Lung microvascular endothelial cell (primary cell): Measurements from ENCODE around the gene POC1A. TPM values are rescaled to one million over a fixed set of nuclear protein-coding genes. Genes with fewer than 3 reads are reported as not detected.

Source experiments
- DNase-seq, 2 donors: peaks; one replicate each; pipeline versions ENCODE4 v3.0.0 to v3.0.0-alpha.2; 2010; ENCODE audit warnings: low read depth in 2 of 2
- total RNA-seq: library from RNA; depleted of rRNA; stranded (reverse); fragments of >200 nt; gene quantifications from 2 replicates; pipeline ENCODE4 v1.2.1, GENCODE V29; 2014

The POC1A gene
- total RNA-seq, 1 donor from 2014 or later, result 4.0 TPM

GRCh38 chr3:52106951-52107611, 47.1 kb downstream of the POC1A start:
- no peak for DNase-seq

GRCh38 chr3:52104684-52105640, 49.3 kb downstream of the POC1A start:
- no peak for DNase-seq

- DNase-seq, result no peak
Observed at GRCh38 chr3:52102934-52103333, 51.3 kb downstream of the POC1A start.

GRCh38 chr3:52099001-52099401, 55.2 kb downstream of the POC1A start:
- no peak for DNase-seq

- peak in 1 of 2 donors; percentile 60 for DNase-seq
Observed at GRCh38 chr3:52097851-52098507, 56.2 kb downstream of the POC1A start.

- DNase-seq, result no peak
Observed at GRCh38 chr3:52095990-52096775, 58.0 kb downstream of the POC1A start.

GRCh38 chr3:52094571-52095485, 59.4 kb downstream of the POC1A start:
- no peak for DNase-seq

- peak; percentile 20 to 53 for DNase-seq
Observed at GRCh38 chr3:52093756-52094545, 60.3 kb downstream of the POC1A start.

- no peak for DNase-seq
Observed at GRCh38 chr3:52092891-52093290, 61.3 kb downstream of the POC1A start.

- no peak for DNase-seq
Observed at GRCh38 chr3:52092271-52092660, 62.0 kb downstream of the POC1A start.

GRCh38 chr3:52091586-52092270, 62.5 kb downstream of the POC1A start:
- DNase-seq, result no peak

GRCh38 chr3:52090933-52091468, 63.2 kb downstream of the POC1A start:
- DNase-seq, result no peak

- DNase-seq, result peak; percentile 85 to 86
Observed at GRCh38 chr3:52090131-52090932, 63.9 kb downstream of the POC1A start.

- no peak for DNase-seq
Observed at GRCh38 chr3:52089691-52090090, 64.5 kb downstream of the POC1A start.

- DNase-seq, result peak; percentile 60 to 80
Observed at GRCh38 chr3:52088445-52089367, 65.5 kb downstream of the POC1A start.

- DNase-seq, result no peak
Observed at GRCh38 chr3:52087731-52088130, 66.5 kb downstream of the POC1A start.
